ENCODE results near the gene CUL7. TPM values are rescaled to one million over a fixed set of nuclear protein-coding genes. Genes with fewer than 3 reads are reported as not detected.

The CUL7 gene
- total RNA-seq (2014; rRNA removed) (17.5 and 18.6 TPM in 2 replicates), Bru-seq, nascent RNA (percentile 72 among the genes with signal in this experiment), BruChase-seq, experiment 1, labeled RNA remaining after a 6-hour chase (percentile 84 among the genes with signal in this experiment), BruChase-seq, experiment 2, labeled RNA remaining after a 2-hour chase (percentile 77 among the genes with signal in this experiment)
- long read RNA-seq, full-length matches to known transcripts, result 22 of 85 reads
- long read RNA-seq, partial matches to known transcripts, result 33 of 85 reads
- long read RNA-seq, other reads (novel, unspliced or antisense), result 30 of 85 reads

DNA sequence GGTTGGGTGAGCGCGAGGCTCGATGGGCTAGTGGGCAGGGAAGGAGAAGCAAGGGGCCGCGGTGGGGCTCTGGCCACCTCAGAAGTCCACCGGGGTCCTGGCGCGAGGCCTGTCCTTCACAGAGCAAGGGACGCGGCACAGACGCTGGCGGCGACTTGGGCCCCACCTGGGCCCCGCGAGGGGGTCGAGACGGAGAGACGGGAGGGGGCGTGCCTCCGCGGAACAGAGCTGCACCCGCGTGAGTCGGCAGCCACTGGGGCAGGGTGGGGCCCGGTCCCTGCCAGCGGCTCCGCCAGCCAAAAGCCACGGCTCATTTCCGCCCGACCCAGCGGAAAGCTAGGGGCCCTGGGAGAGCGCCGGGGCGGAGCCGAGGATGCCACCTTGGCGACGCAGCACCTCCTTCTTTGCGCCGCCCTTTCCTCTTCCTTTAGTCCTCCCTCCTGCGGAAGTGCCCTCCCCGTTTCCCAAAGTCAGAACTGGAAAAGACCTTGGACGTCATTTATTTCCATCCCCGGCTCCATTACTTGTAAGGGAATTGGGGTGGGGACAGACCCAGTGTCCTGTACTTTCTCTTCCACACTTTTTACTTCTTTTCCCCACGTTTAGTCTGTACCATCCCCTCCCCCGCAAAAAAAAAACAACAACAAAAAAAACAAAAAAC lies at the start of gene CUL7:
Gene CUL7, minus strand, starts transcription at position 307 of the 661 bp plus-strand sequence. CDS start 1,063 bp downstream, outside the sequence.
- intact Hi-C loops (cut with micrococcal nuclease), result no loop called here
- Histone ChIP-seq H3K4me1 (ENCODE audit: insufficient read depth, low read length) (peaks cover 28% of the 10 kb centered on the region), H3K4me3 (ENCODE audit: low read length) (peak within 1 kb of the TSS; percentile 74), H3K79me2 (ENCODE audit: low read length) (peaks cover 33% of the 10 kb centered on the region), H3K9ac (ENCODE audit: low read length) (peak within 1 kb of the TSS; percentile 94), H4K20me1 (ENCODE audit: low read length) (peaks cover 6% of the 10 kb centered on the region; the same call in 1 of the 2 replicates), H2AFZ (ENCODE audit: low read length) (peak within 1 kb of the TSS; percentile 66), H3K9me3 (ENCODE audit: low read length) (no peaks in the 10 kb centered on the region), H3K4me2 (ENCODE audit: low read length) (peak within 1 kb of the TSS; percentile 95), H3K36me3 (ENCODE audit: low read depth, low read length) (peaks cover 16% of the 10 kb centered on the region; the same call in 1 of the 2 replicates), H3K9me2 (replicated peaks; ENCODE audit: low read length) (no peaks in the 10 kb centered on the region), H3K27me3 (ENCODE audit: low read length) (no peaks in the 10 kb centered on the region), H3F3A (ENCODE audit: low read length, unreplicated experiment) (no peaks in the 10 kb centered on the region), H3K27ac (ENCODE audit: low read length) (peak within 1 kb of the TSS; percentile 69)
- CTCF ChIA-PET, result interaction anchor here (0.6 kb wide), 1 partner anchor 96 kb away, joined by 3 read pairs; no protein-coding TSS in a partner anchor
- POLR2A ChIA-PET (ENCODE audit: unreplicated experiment), result interaction anchor here (0.6 to 0.8 kb wide), 4 partner anchors 39 to 374 kb away, joined by 3 to 15 read pairs (median 10); partner anchors contain the start of genes ABCC10 and KLHDC3
- TF ChIP-seq EZH2phosphoT487 (IDR thresholded peaks at IDR 0.05; ENCODE audit: borderline replicate concordance, low read length), result no peak
- DNase-seq (peak; percentile 98), ATAC-seq (peak; percentile 98)
- BruUV-seq (replicated peaks), result no TSS peak

DNA sequence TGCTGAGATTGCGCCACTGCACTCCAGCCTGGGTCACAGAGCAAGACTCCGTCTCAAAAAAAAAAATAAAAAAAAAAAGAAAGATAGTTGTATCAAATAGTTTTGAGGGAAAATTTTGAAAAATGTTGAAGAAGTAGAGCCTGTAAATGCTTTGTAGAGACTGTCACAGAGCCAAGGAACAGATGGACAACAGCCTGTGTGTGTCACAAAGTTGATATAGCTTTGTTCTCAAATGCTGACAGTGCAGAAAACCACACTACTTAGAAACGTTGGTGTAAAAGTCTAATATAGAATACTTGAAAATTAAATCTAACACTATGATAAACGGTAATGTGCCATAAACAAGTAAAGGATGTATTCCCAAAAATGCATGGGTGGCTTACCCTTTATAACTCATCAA lies 47.8 kb upstream of the CUL7 start:
- H3K79me2 ChIP-seq (ENCODE audit: low read length), result peaks cover 24% of the 10 kb centered on the region
- TF ChIP-seq EZH2 (IDR thresholded peaks at IDR 0.05; ENCODE audit: low read length, unreplicated experiment), result no peak
- TF ChIP-seq, protein P1, sequence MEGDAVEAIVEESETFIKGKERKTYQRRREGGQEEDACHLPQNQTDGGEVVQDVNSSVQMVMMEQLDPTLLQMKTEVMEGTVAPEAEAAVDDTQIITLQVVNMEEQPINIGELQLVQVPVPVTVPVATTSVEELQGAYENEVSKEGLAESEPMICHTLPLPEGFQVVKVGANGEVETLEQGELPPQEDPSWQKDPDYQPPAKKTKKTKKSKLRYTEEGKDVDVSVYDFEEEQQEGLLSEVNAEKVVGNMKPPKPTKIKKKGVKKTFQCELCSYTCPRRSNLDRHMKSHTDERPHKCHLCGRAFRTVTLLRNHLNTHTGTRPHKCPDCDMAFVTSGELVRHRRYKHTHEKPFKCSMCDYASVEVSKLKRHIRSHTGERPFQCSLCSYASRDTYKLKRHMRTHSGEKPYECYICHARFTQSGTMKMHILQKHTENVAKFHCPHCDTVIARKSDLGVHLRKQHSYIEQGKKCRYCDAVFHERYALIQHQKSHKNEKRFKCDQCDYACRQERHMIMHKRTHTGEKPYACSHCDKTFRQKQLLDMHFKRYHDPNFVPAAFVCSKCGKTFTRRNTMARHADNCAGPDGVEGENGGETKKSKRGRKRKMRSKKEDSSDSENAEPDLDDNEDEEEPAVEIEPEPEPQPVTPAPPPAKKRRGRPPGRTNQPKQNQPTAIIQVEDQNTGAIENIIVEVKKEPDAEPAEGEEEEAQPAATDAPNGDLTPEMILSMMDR (conservative IDR thresholded peaks at IDR 0.05; ENCODE audit: low read depth, low read length), result no peak
- no TSS peak for BruUV-seq (replicated peaks)
- no peak overlapping the region for H3K9ac ChIP-seq (ENCODE audit: low read length)
- H3K36me3 ChIP-seq (ENCODE audit: low read depth, low read length), result no peaks in the 10 kb centered on the region
- no peak for DNase-seq
- no peak for ATAC-seq
- no peaks in the 10 kb centered on the region for H3K9me2 ChIP-seq (replicated peaks; ENCODE audit: low read length)
- intact Hi-C loops (cut with micrococcal nuclease), result no loop called here
- H3K27ac ChIP-seq (ENCODE audit: low read length), result no peak overlapping the region
- H2AFZ ChIP-seq (ENCODE audit: low read length), result no peak overlapping the region
- H3K4me3 ChIP-seq (ENCODE audit: low read length), result no peak overlapping the region
- H4K20me1 ChIP-seq (ENCODE audit: low read length), result no peaks in the 10 kb centered on the region
- H3F3A ChIP-seq (ENCODE audit: low read length, unreplicated experiment), result peaks cover 6% of the 10 kb centered on the region
- CTCF ChIA-PET, result no interaction called here
- peaks cover 17% of the 10 kb centered on the region for H3K4me1 ChIP-seq (ENCODE audit: insufficient read depth, low read length)
- no peaks in the 10 kb centered on the region for H3K27me3 ChIP-seq (ENCODE audit: low read length)
- H3K4me2 ChIP-seq (ENCODE audit: low read length), result no peak overlapping the region
- POLR2A ChIA-PET (ENCODE audit: unreplicated experiment), result no interaction called here
- H3K9me3 ChIP-seq (ENCODE audit: low read length), result no peaks in the 10 kb centered on the region

DNA sequence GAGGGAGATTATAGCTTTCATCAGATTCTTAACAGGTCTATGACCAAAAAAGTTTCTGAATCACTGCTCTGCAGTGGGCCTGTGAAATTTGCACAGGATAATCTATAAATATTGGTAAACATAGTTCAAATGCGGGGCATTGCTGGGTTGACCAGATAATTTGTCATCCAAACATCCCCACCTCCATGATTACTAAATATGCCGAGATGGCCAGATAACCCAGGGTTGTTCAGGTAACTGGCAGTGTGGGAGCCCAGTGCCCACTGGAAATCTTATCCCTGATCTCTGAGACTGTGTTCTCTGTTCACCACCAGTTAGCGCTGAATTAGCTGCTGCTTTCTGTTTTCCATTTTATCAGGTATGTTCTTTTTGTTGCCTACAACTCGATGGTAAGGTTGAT lies 43.9 kb upstream of the CUL7 start:
- Histone ChIP-seq H3K9me3 (ENCODE audit: low read length) (no peaks in the 10 kb centered on the region), H3K36me3 (ENCODE audit: low read depth, low read length) (no peaks in the 10 kb centered on the region), H4K20me1 (ENCODE audit: low read length) (no peaks in the 10 kb centered on the region), H3K9me2 (replicated peaks; ENCODE audit: low read length) (no peaks in the 10 kb centered on the region), H2AFZ (ENCODE audit: low read length) (peak overlapping the region; percentile 51; the same call in 1 of the 2 replicates), H3K4me2 (ENCODE audit: low read length) (peak overlapping the region; percentile 72), H3F3A (ENCODE audit: low read length, unreplicated experiment) (peaks cover 6% of the 10 kb centered on the region), H3K9ac (ENCODE audit: low read length) (peak overlapping the region; percentile 13; the same call in 1 of the 2 replicates), H3K27ac (ENCODE audit: low read length) (peak overlapping the region; percentile 70), H3K79me2 (ENCODE audit: low read length) (peaks cover 50% of the 10 kb centered on the region), H3K27me3 (ENCODE audit: low read length) (no peaks in the 10 kb centered on the region), H3K4me3 (ENCODE audit: low read length) (peak overlapping the region; percentile 42), H3K4me1 (ENCODE audit: insufficient read depth, low read length) (peaks cover 30% of the 10 kb centered on the region)
- DNase-seq (no peak), ATAC-seq (no peak)
- CTCF ChIA-PET, result no interaction called here
- BruUV-seq (replicated peaks), result no TSS peak
- intact Hi-C loops (cut with micrococcal nuclease), result no loop called here
- no peak for TF ChIP-seq EZH2phosphoT487 (IDR thresholded peaks at IDR 0.05; ENCODE audit: borderline replicate concordance, low read length)
- TF ChIP-seq, protein P1 (conservative IDR thresholded peaks at IDR 0.05; ENCODE audit: low read depth, low read length), result no peak
- TF ChIP-seq EZH2 (IDR thresholded peaks at IDR 0.05; ENCODE audit: low read length, unreplicated experiment), result no peak
- POLR2A ChIA-PET (ENCODE audit: unreplicated experiment), result no interaction called here
